Measurements from ENCODE around the gene PPHLN1. TPM values are rescaled to one million over a fixed set of nuclear protein-coding genes. Genes with fewer than 3 reads are reported as not detected.

PPHLN1 gene
- total and polyA plus RNA-seq, 2 of the 8 experiments (the other 6 are each of a cell fraction or from before 2014, with no cell fraction given), result 34.3 to 71.6 TPM

GRCh38 chr12:42486407-42486806, 160.4 kb downstream of the PPHLN1 start:
- no peak for FAIRE-seq
- Histone ChIP-seq H2AK5ac (ENCODE audit: low read depth, low read length) (no peak overlapping the region), H2BK12ac (ENCODE audit: low read depth, low read length) (no peak overlapping the region), H3K9me3 (ENCODE audit: insufficient read depth in 2 of 2, low read depth in 1 of 2, low read length in 1 of 2) (no peaks in the 10 kb centered on the region), H3K27ac (ENCODE audit: low read depth, low read length) (no peak overlapping the region), H2BK20ac (ENCODE audit: low read length) (no peak overlapping the region), H2AFZ (ENCODE audit: low read length) (no peak overlapping the region), H2BK15ac (ENCODE audit: low read length) (no peak overlapping the region), H3K23me2 (ENCODE audit: low read depth, low read length) (peaks cover 12% of the 10 kb centered on the region), H3K79me2 (ENCODE audit: control insufficient read depth in 1 of 2, insufficient read depth in 2 of 2, low read length in 2 of 2) (peaks cover 0 to 19% of the 10 kb centered on the region in 2 experiments; a peak in 3 of 4 replicates), H3K4me2 (ENCODE audit: insufficient read depth in 1 of 2, low read depth in 2 of 2, low read length in 2 of 2) (peak overlapping the region; percentile 75 to 90), H2BK5ac (ENCODE audit: low read depth, low read length) (no peak overlapping the region), H3K4me3 (ENCODE audit: extremely low read depth in 1 of 4, insufficient read depth in 2 of 4, low read depth in 3 of 4, low read length in 4 of 4) (peak overlapping the region in 1 of 4 experiments; percentile 38; a peak in 2 of 8 replicates), H3K23ac (ENCODE audit: insufficient read length) (no peak overlapping the region), H4K5ac (ENCODE audit: insufficient read length, low read depth, low read length) (no peak overlapping the region), H3K56ac (replicated peaks; ENCODE audit: insufficient read length, low read depth, low read length) (no peak overlapping the region), H3K14ac (ENCODE audit: insufficient read length) (no peak overlapping the region), H3K27me3 (replicated peaks in 1 of 4; ENCODE audit: control insufficient read depth in 3 of 4, extremely low read depth in 1 of 4, insufficient read depth in 3 of 4, low read length in 3 of 4) (peaks cover 0 to 4% (median 3%) of the 10 kb centered on the region in 4 experiments; a peak in 4 of 7 replicates), H3K79me1 (ENCODE audit: low read depth, low read length) (no peaks in the 10 kb centered on the region), H3K9ac (replicated peaks in 1 of 4; ENCODE audit: extremely low read depth in 1 of 4, low read depth in 3 of 4, low read length in 3 of 4) (no peak overlapping the region), H3K36me3 (ENCODE audit: control insufficient read depth in 2 of 4, insufficient read depth in 4 of 4, low read length in 3 of 4) (no peaks in the 10 kb centered on the region), H2BK120ac (replicated peaks; ENCODE audit: low read depth, low read length) (no peak overlapping the region), H4K8ac (ENCODE audit: extremely low read depth, insufficient read depth, low read length) (no peak overlapping the region), H3K18ac (ENCODE audit: extremely low read depth, low read length) (no peak overlapping the region), H4K20me1 (replicated peaks in 1 of 2; ENCODE audit: control insufficient read depth in 1 of 2, insufficient read depth in 2 of 2, low read length in 2 of 2) (peaks cover 0 to 6% of the 10 kb centered on the region in 2 experiments), H4K91ac (replicated peaks; ENCODE audit: insufficient read length, low read length) (no peak overlapping the region), H3K4me1 (replicated peaks in 1 of 4; ENCODE audit: control insufficient read depth in 3 of 4, insufficient read depth in 4 of 4, low read length in 3 of 4) (peaks cover 11 to 17% (median 15%) of the 10 kb centered on the region in 4 experiments; a peak in 6 of 7 replicates), H3K4ac (replicated peaks; ENCODE audit: insufficient read length, low read depth, low read length) (no peak overlapping the region)
- no peak for DNase-seq (ENCODE audit: low read depth in 1 of 2, low spot score in 2 of 2)
- ChIA-PET POLR2A (ENCODE audit: partially characterized antibody) (interaction anchor here (1.1 to 1.6 kb wide), 4 partner anchors 14 to 43 kb away, joined by 3 to 6 read pairs (median 3); no protein-coding TSS in a partner anchor), CTCF (ENCODE audit: partially characterized antibody) (interaction anchor here (0.8 to 10.7 kb wide), 4 partner anchors 10 to 89 kb away, joined by 3 to 104 read pairs (median 6); no protein-coding TSS in a partner anchor)
- WGBS, 2 experiments (ENCODE audit: extremely low coverage in 1 of 2, insufficient coverage in 1 of 2, insufficient read length in 1 of 2, insufficient replicate concordance in 2 of 2, low coverage in 1 of 2, low lambda C conversion rate in 2 of 2, missing lambda C conversion rate in 1 of 2), result 11% methylated on average over 2 of the region's 2 CpGs; no CpG with 5 or more reads in 1 of the 2 experiments
- TF ChIP-seq, protein P1, sequence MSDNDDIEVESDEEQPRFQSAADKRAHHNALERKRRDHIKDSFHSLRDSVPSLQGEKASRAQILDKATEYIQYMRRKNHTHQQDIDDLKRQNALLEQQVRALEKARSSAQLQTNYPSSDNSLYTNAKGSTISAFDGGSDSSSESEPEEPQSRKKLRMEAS (IDR thresholded peaks at IDR 0.05), result no peak
- TF ChIP-seq RFX5 (IDR thresholded peaks at IDR 0.05; ENCODE audit: borderline replicate concordance, low read depth, low read length) (no peak), GTF2F1 (IDR thresholded peaks at IDR 0.05; ENCODE audit: borderline replicate concordance, low read depth, low read length) (no peak), TAF1 (IDR thresholded peaks at IDR 0.05; ENCODE audit: low read depth, low read length) (no peak)

Data from H1 (cell line).